ENCODE results near the gene CREB3. TPM values are rescaled to one million over a fixed set of nuclear protein-coding genes. Genes with fewer than 3 reads are reported as not detected.
A peak's percentile ranks its signal among the peaks of the same experiment; 100 is the strongest.

Gene CREB3
- total RNA-seq, 1 donor from 2014 or later = 35.9 TPM

- peaks cover 11% of the 10 kb centered on the region for H3K36me3 Mint-ChIP-seq (ENCODE audit: low read depth)
- no peaks in the 10 kb centered on the region for H3K27me3 Mint-ChIP-seq (ENCODE audit: low read depth)
- peak; percentile 30 for DNase-seq (ENCODE audit: low read depth, low spot score)
- H3K9me3 Mint-ChIP-seq = no peaks in the 10 kb centered on the region
- TF ChIP-seq, protein P1, sequence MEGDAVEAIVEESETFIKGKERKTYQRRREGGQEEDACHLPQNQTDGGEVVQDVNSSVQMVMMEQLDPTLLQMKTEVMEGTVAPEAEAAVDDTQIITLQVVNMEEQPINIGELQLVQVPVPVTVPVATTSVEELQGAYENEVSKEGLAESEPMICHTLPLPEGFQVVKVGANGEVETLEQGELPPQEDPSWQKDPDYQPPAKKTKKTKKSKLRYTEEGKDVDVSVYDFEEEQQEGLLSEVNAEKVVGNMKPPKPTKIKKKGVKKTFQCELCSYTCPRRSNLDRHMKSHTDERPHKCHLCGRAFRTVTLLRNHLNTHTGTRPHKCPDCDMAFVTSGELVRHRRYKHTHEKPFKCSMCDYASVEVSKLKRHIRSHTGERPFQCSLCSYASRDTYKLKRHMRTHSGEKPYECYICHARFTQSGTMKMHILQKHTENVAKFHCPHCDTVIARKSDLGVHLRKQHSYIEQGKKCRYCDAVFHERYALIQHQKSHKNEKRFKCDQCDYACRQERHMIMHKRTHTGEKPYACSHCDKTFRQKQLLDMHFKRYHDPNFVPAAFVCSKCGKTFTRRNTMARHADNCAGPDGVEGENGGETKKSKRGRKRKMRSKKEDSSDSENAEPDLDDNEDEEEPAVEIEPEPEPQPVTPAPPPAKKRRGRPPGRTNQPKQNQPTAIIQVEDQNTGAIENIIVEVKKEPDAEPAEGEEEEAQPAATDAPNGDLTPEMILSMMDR (conservative IDR thresholded peaks at IDR 0.05) = no peak
- H3K27ac Mint-ChIP-seq (ENCODE audit: unreplicated experiment) = no peak overlapping the region
- no peak overlapping the region for H3K4me3 Mint-ChIP-seq
- H3K4me1 Mint-ChIP-seq = peaks cover 6% of the 10 kb centered on the region
Observed at GRCh38 chr9:35728041-35728971, 4.2 kb upstream of the CREB3 start.

GRCh38 chr9:35729101-35729500, 3.4 kb upstream of the CREB3 start:
- Mint-ChIP-seq H3K4me1 (peaks cover 9% of the 10 kb centered on the region), H3K36me3 (ENCODE audit: low read depth) (peaks cover 11% of the 10 kb centered on the region), H3K4me3 (no peak overlapping the region), H3K27ac (ENCODE audit: unreplicated experiment) (no peak overlapping the region), H3K9me3 (no peaks in the 10 kb centered on the region), H3K27me3 (ENCODE audit: low read depth) (no peaks in the 10 kb centered on the region)
- TF ChIP-seq, protein P1 (conservative IDR thresholded peaks at IDR 0.05) = no peak
- no peak for DNase-seq (ENCODE audit: low read depth, low spot score)

DNA sequence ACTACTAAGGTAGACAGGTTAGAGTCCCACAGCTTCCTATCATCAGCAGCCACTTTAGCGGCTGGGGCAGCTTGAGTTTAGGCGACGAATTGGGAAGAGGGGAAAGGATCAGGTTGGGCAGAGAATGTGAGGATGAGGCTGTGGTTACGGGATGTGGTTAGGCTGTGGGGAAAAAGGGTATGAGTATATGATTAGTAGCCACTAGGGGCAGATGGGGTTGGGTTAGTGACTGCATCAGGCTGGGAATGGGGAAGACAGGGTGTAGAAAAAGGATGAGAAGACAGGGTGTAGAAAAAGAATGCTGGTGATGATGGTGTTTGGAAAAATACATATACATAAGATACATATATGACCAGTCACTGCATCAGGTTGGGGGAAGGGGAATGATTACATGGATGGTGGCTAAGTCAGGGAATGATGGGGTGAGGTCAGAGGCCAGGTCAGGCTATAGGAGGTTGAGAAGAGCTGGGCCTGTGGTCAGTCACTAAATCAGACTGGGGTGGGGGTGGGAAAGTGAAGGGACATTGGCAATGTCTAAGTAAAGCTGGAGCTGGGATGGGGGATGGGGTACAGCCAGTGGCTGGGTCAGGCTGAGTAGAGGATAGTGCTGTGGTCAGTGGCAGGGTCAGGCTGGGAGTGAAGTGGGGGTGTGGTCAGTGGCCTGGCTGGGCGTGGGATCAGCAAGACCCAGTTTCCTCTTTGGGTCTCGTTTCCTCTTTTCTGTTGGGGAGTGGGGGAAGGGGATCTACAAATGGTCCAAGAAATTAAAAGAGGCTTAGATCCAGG, 2.6 kb upstream of the CREB3 start:
- H3K9me3 Mint-ChIP-seq = no peaks in the 10 kb centered on the region
- H3K36me3 Mint-ChIP-seq (ENCODE audit: low read depth) = peaks cover 5% of the 10 kb centered on the region
- no peaks in the 10 kb centered on the region for H3K27me3 Mint-ChIP-seq (ENCODE audit: low read depth)
- peaks cover 9% of the 10 kb centered on the region for H3K4me1 Mint-ChIP-seq
- no peak overlapping the region for H3K27ac Mint-ChIP-seq (ENCODE audit: unreplicated experiment)
- DNase-seq (ENCODE audit: low read depth, low spot score) = no peak
- no peak overlapping the region for H3K4me3 Mint-ChIP-seq
- TF ChIP-seq, protein P1 (conservative IDR thresholded peaks at IDR 0.05) = peak; percentile 60

DNA sequence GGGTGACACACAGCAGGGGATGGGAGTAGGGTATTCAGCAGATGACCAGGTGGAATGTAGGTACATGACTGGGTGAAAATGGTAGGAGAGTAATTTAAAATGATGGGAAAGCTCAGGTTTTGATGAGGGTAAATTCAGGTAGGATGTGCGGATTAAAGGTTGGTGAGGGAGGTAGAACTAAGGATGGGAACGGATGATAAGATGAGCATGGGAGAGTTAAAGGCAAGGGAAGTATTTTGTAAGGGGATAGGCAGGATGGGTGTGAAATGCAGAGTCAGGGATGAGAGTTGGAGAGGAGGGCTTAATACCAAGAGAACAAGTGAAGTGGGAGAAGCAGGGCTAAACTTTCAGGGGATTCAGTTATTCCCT, 2.0 kb upstream of the CREB3 start:
- TF ChIP-seq, protein P1 (conservative IDR thresholded peaks at IDR 0.05) = no peak

GRCh38 chr9:35731415-35732184, 866 bp upstream of the CREB3 start:
- H3K4me3 Mint-ChIP-seq = peak overlapping the region; percentile 99
- peak overlapping the region; percentile 96 for H3K27ac Mint-ChIP-seq (ENCODE audit: unreplicated experiment)
- peaks cover 20% of the 10 kb centered on the region for H3K4me1 Mint-ChIP-seq
- peaks cover 3% of the 10 kb centered on the region for H3K36me3 Mint-ChIP-seq (ENCODE audit: low read depth)
- H3K27me3 Mint-ChIP-seq (ENCODE audit: low read depth) = no peaks in the 10 kb centered on the region
- no peaks in the 10 kb centered on the region for H3K9me3 Mint-ChIP-seq
- DNase-seq (ENCODE audit: low read depth, low spot score) = no peak
- TF ChIP-seq, protein P1 (conservative IDR thresholded peaks at IDR 0.05) = no peak

More for the DNA sequence above, 2.0 kb upstream of the CREB3 start:
- Mint-ChIP-seq H3K4me1 (peaks cover 9% of the 10 kb centered on the region), H3K27me3 (ENCODE audit: low read depth) (no peaks in the 10 kb centered on the region), H3K36me3 (ENCODE audit: low read depth) (peaks cover 3% of the 10 kb centered on the region), H3K4me3 (no peak overlapping the region), H3K27ac (ENCODE audit: unreplicated experiment) (peak overlapping the region; percentile 64), H3K9me3 (no peaks in the 10 kb centered on the region)
- DNase-seq (ENCODE audit: low read depth, low spot score) = no peak
